Measurements from ENCODE around the gene ZBTB3.
A peak's percentile ranks its signal among the peaks of the same experiment; 100 is the strongest.
"Not testable (repeated sequence)": the region's sequence is repeated elsewhere in the genome, so short reads cannot be mapped to it uniquely, and the experiment has no call there.

Gene ZBTB3

GRCh38 chr11:62713343-62713742 lies 40.6 kb downstream of the ZBTB3 start:
- no peak for DNase-seq

- DNase-seq, result no peak
Observed at GRCh38 chr11:62712861-62713260, 41.1 kb downstream of the ZBTB3 start.

- no peak for DNase-seq
Observed at GRCh38 chr11:62712276-62712812, 41.6 kb downstream of the ZBTB3 start.

- DNase-seq, result peak; percentile 9
Observed at GRCh38 chr11:62710001-62710345, 44.0 kb downstream of the ZBTB3 start.

GRCh38 chr11:62709247-62710000 lies 44.5 kb downstream of the ZBTB3 start:
- DNase-seq, result peak; percentile 91

GRCh38 chr11:62708793-62709192 lies 45.2 kb downstream of the ZBTB3 start:
- DNase-seq, result peak; percentile 42

- DNase-seq, result no peak
Observed at GRCh38 chr11:62708392-62708791, 45.6 kb downstream of the ZBTB3 start.

- no peak for DNase-seq
Observed at GRCh38 chr11:62707277-62707861, 46.6 kb downstream of the ZBTB3 start, which contains the start of the genes BSCL2 and GNG3. Gene BSCL2, minus strand, starts transcription at chr11:62707424. Its CDS starts 229 bp downstream, at chr11:62707195. Gene GNG3, plus strand, starts transcription at chr11:62707676. Its CDS starts 620 bp downstream, at chr11:62708296.

- no peak for DNase-seq
Observed at GRCh38 chr11:62706850-62707247, 47.1 kb downstream of the ZBTB3 start.

- peak; percentile 96 for DNase-seq
Observed at GRCh38 chr11:62705880-62706849, 47.8 kb downstream of the ZBTB3 start.

- DNase-seq, result no peak
Observed at GRCh38 chr11:62705413-62705812, 48.5 kb downstream of the ZBTB3 start.

- not testable (repeated sequence) for DNase-seq
Observed at GRCh38 chr11:62703921-62704320, 50.0 kb downstream of the ZBTB3 start.

- no peak for DNase-seq
Observed at GRCh38 chr11:62702246-62702645, 51.7 kb downstream of the ZBTB3 start.
